Measurements from ENCODE around the gene SV2A.

Gene SV2A

DNA sequence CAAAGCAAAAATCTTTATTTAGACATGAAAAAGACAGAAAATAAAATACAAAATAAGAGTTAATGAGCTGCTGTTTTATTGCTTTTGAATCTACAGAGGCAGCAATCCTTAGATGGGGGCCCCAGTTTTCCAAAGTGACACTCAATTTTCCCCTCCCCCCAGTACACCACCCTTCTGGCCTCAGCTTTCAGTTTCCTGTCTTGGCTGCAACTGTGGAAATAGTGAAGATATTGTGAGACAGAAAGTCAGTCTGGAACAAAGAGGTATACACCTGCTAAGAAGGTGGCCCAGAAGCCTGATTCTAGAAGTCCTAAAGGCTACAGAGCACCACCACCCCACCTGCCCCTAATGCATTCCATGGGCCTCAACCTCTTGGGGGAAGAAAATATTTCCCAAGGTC lies 20.1 kb upstream of the SV2A start:
- Histone ChIP-seq H3K4me1 (peaks cover 23% of the 10 kb centered on the region), H3K9me3 (no peaks in the 10 kb centered on the region), H3K27me3 (ENCODE audit: low read depth) (no peaks in the 10 kb centered on the region), H3K4me3 (no peak overlapping the region), H3K36me3 (replicated peaks) (no peaks in the 10 kb centered on the region)
- DNase-seq (ENCODE audit: low spot score in 2 of 2) = no peak
- in situ Hi-C loops (cut with MboI; ENCODE audit: low sequenced_read_pairs) = no loop called here

- H3K36me3 ChIP-seq (replicated peaks) = no peaks in the 10 kb centered on the region
- peak overlapping the region; percentile 29 for H3K4me3 ChIP-seq
- DNase-seq (ENCODE audit: low spot score in 2 of 2) = no peak
- no peaks in the 10 kb centered on the region for H3K27me3 ChIP-seq (ENCODE audit: low read depth)
- H3K9me3 ChIP-seq = no peaks in the 10 kb centered on the region
- in situ Hi-C loops (cut with MboI; ENCODE audit: low sequenced_read_pairs) = no loop called here
- peaks cover 23% of the 10 kb centered on the region for H3K4me1 ChIP-seq
These were observed 19.5 kb upstream of the SV2A start for GRCh38 chr1:149936992-149937705.

GRCh38 chr1:149936170-149936991 lies 18.7 kb upstream of the SV2A start, which contains the start of gene MTMR11:
Gene MTMR11, minus strand, starts transcription at chr1:149936879. Its CDS starts 232 bp downstream, at chr1:149936647.
- Histone ChIP-seq H3K36me3 (replicated peaks) (no peaks in the 10 kb centered on the region), H3K9me3 (no peaks in the 10 kb centered on the region), H3K4me3 (peak within 1 kb of the TSS; percentile 29), H3K27me3 (ENCODE audit: low read depth) (no peaks in the 10 kb centered on the region), H3K4me1 (peaks cover 23% of the 10 kb centered on the region)
- peak in 1 of 2 experiments; percentile 40 for DNase-seq (ENCODE audit: low spot score in 2 of 2)
- in situ Hi-C loops (cut with MboI; ENCODE audit: low sequenced_read_pairs) = no loop called here

DNA sequence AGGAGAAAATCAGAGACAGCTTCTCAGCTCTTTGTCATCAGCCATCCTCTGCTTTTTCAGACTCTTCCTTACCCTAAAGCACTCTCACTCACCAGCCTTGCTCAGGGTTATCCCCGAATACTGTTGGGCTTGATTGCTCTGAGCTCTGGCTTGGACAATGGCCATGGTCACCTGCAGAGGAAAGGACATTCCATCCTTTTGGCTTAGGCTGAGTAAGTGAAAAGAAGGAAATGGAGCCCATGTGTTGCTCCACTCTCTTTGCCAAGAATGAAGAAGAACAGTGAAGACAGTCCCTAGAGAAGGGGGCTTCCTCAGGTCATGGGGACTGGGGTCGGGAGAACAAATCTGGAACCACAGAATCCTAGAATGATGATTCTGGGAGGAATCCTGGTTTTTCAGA lies 16.7 kb upstream of the SV2A start:
- H3K27me3 ChIP-seq (ENCODE audit: low read depth) = no peaks in the 10 kb centered on the region
- H3K4me3 ChIP-seq = no peak overlapping the region
- DNase-seq (ENCODE audit: low spot score in 2 of 2) = no peak
- no peaks in the 10 kb centered on the region for H3K36me3 ChIP-seq (replicated peaks)
- H3K9me3 ChIP-seq = no peaks in the 10 kb centered on the region
- H3K4me1 ChIP-seq = peaks cover 21% of the 10 kb centered on the region
- in situ Hi-C loops (cut with MboI; ENCODE audit: low sequenced_read_pairs) = no loop called here

- in situ Hi-C loops (cut with MboI; ENCODE audit: low sequenced_read_pairs) = no loop called here
- Histone ChIP-seq H3K4me1 (peaks cover 21% of the 10 kb centered on the region), H3K27me3 (ENCODE audit: low read depth) (no peaks in the 10 kb centered on the region), H3K9me3 (no peaks in the 10 kb centered on the region), H3K4me3 (no peak overlapping the region), H3K36me3 (replicated peaks) (no peaks in the 10 kb centered on the region)
- DNase-seq (ENCODE audit: low spot score in 2 of 2) = no peak
These were observed 15.6 kb upstream of the SV2A start for GRCh38 chr1:149933208-149933607.

DNA sequence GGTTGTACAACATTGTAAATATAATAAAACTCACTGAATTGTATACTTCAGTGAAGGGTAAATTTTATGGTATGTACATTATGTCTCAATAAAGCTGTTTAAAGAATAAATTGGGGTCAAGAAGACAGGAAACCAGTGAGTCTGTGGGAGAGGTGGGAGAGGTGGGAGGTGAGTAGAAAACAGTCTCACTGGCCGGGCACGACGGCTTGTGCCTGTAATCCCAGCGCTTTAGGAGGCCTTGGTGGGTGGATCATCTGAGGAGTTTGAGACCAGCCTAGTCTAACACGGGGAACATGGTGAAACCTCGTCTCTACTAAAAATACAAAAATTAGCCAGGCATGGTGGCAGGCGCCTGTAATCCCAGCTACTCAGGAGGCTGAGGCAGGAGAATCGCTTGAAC lies 14.8 kb upstream of the SV2A start:
- no peaks in the 10 kb centered on the region for H3K27me3 ChIP-seq (ENCODE audit: low read depth)
- no peak overlapping the region for H3K4me3 ChIP-seq
- no peak for DNase-seq (ENCODE audit: low spot score in 2 of 2)
- peaks cover 17% of the 10 kb centered on the region for H3K4me1 ChIP-seq
- no peaks in the 10 kb centered on the region for H3K9me3 ChIP-seq
- H3K36me3 ChIP-seq (replicated peaks) = peaks cover under 1% of the 10 kb centered on the region; the same call in 1 of the 2 replicates
- in situ Hi-C loops (cut with MboI; ENCODE audit: low sequenced_read_pairs) = no loop called here

DNA sequence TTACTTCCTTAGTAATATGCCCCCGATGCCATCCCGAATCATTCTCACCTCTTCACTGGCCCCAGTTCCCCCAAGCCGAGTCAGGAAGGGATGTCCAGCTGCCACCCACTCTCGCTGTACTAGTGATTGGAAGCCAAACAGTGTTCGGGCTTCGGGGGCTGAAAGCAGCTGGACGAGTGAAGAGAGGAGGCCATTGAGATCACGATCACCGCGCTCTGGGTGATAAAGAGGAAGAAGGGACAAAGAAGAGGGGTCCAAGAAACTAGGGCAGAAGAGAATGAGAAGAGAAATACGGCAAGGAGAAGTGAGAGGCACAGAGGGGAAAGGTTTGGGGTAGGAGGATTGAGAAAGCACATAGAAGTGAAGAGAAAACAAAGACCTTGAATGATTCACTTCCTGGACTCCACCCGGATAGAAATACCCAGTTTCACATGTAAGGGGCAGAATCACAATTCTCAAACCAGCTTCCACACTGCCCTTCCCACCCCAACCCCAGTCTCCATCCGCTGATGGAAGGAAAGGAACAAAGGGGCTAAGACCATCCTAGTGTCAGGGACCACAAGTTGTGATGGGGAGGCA lies 13.7 kb upstream of the SV2A start:
- no peak for DNase-seq (ENCODE audit: low spot score in 2 of 2)
- no peaks in the 10 kb centered on the region for H3K27me3 ChIP-seq (ENCODE audit: low read depth)
- peaks cover 10% of the 10 kb centered on the region for H3K36me3 ChIP-seq (replicated peaks)
- in situ Hi-C loops (cut with MboI; ENCODE audit: low sequenced_read_pairs) = no loop called here
- no peak overlapping the region for H3K4me3 ChIP-seq
- H3K4me1 ChIP-seq = peaks cover 9% of the 10 kb centered on the region
- no peaks in the 10 kb centered on the region for H3K9me3 ChIP-seq

GRCh38 chr1:149929856-149930255 lies 12.2 kb upstream of the SV2A start:
- Histone ChIP-seq H3K36me3 (replicated peaks) (peaks cover 24% of the 10 kb centered on the region), H3K9me3 (no peaks in the 10 kb centered on the region), H3K4me3 (no peak overlapping the region), H3K4me1 (peaks cover 9% of the 10 kb centered on the region), H3K27me3 (ENCODE audit: low read depth) (no peaks in the 10 kb centered on the region)
- in situ Hi-C loops (cut with MboI; ENCODE audit: low sequenced_read_pairs) = no loop called here
- DNase-seq (ENCODE audit: low spot score in 2 of 2) = no peak

GRCh38 chr1:149928401-149928724 lies 10.7 kb upstream of the SV2A start:
- peaks cover 39% of the 10 kb centered on the region for H3K36me3 ChIP-seq (replicated peaks)
- no peaks in the 10 kb centered on the region for H3K27me3 ChIP-seq (ENCODE audit: low read depth)
- H3K4me3 ChIP-seq = peak overlapping the region; percentile 93
- no peaks in the 10 kb centered on the region for H3K9me3 ChIP-seq
- in situ Hi-C loops (cut with MboI; ENCODE audit: low sequenced_read_pairs) = no loop called here
- peaks cover 9% of the 10 kb centered on the region for H3K4me1 ChIP-seq
- DNase-seq (ENCODE audit: low spot score in 2 of 2) = no peak

DNA sequence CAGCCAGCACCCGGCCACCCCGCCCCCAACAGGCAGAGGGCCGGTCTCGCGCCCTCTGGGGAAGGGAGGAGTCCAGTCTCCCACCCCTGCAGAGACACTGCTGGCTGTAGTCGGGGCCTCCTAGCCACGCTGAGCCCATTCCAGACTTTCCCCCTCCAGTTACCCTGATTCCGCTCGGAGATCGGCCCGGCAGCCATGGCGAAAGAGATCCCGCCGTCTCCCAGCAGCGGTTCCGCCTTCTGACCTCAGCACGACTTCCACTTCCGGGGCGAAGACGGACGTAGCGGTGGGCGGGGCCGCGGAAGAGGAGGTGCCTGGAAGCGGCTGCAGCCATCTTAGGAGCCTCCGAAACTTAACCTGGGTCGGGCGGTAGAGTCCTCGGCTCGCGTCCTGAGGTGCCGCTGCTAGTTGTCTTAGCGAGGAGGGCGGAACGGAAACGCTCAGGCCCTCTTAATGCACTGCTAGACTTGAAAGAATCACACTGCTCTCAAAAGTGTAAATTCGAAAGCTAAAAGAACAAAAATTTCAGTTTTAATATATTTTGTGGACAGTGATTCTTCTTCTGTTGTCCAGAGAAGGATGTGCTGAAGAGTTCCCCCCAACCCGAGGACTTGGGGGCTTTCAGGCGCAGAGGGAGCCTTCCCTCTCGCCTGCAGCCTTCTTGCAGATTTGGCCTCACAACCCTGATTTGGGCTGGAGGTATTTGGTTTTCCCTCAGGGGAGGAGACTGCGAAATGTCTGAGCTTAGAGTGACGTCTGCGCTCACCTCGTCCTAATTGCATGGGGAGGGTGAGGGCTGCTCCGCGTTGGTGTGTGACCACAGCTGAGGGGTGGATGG lies 10.1 kb upstream of the SV2A start, which contains the start of gene SF3B4:
TSS of gene SF3B4 (minus strand) at position 241 of the 838 bp plus-strand sequence. CDS start at position 197, 44 bp downstream.
- Histone ChIP-seq H3K4me1 (peaks cover 9% of the 10 kb centered on the region), H3K9me3 (no peaks in the 10 kb centered on the region), H3K36me3 (replicated peaks) (peaks cover 45% of the 10 kb centered on the region), H3K4me3 (peak within 1 kb of the TSS; percentile 93), H3K27me3 (ENCODE audit: low read depth) (no peaks in the 10 kb centered on the region)
- peak; percentile 91 to 96 for DNase-seq (ENCODE audit: low spot score in 2 of 2)
- in situ Hi-C loops (cut with MboI; ENCODE audit: low sequenced_read_pairs) = no loop called here

- DNase-seq (ENCODE audit: low spot score in 2 of 2) = no peak
- Histone ChIP-seq H3K27me3 (ENCODE audit: low read depth) (no peaks in the 10 kb centered on the region), H3K9me3 (no peaks in the 10 kb centered on the region), H3K36me3 (replicated peaks) (peaks cover 50% of the 10 kb centered on the region), H3K4me3 (peak overlapping the region; percentile 93), H3K4me1 (peaks cover 9% of the 10 kb centered on the region)
- in situ Hi-C loops (cut with MboI; ENCODE audit: low sequenced_read_pairs) = no loop called here
These were observed 9.5 kb upstream of the SV2A start for GRCh38 chr1:149927056-149927562.

DNA sequence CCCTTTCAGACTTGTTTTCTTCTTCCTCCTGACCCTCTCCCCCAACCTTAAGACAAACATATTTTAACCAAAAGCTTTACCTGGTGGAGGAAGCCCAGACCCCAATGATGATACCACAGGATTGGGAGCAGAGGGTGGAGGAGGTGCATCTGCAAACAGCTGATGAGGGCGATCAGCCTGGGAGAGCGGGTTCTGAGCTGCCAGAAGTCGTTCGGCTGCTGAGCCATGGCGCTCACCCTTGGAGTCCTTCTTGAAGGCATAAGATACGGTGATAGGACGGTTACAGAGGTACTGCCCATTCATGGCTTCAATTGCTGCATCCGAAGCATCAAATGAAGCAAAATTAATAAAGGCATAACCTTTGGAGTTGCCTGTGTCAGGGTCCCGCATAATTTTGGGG lies 8.7 kb upstream of the SV2A start:
- peaks cover 54% of the 10 kb centered on the region for H3K36me3 ChIP-seq (replicated peaks)
- no peaks in the 10 kb centered on the region for H3K27me3 ChIP-seq (ENCODE audit: low read depth)
- H3K9me3 ChIP-seq = no peaks in the 10 kb centered on the region
- in situ Hi-C loops (cut with MboI; ENCODE audit: low sequenced_read_pairs) = no loop called here
- H3K4me3 ChIP-seq = peak overlapping the region; percentile 93; the same call in 1 of the 2 replicates
- DNase-seq (ENCODE audit: low spot score in 2 of 2) = no peak
- peaks cover 9% of the 10 kb centered on the region for H3K4me1 ChIP-seq

- Histone ChIP-seq H3K4me1 (peaks cover 9% of the 10 kb centered on the region), H3K9me3 (no peaks in the 10 kb centered on the region), H3K27me3 (ENCODE audit: low read depth) (no peaks in the 10 kb centered on the region), H3K36me3 (replicated peaks) (peaks cover 54% of the 10 kb centered on the region), H3K4me3 (no peak overlapping the region)
- in situ Hi-C loops (cut with MboI; ENCODE audit: low sequenced_read_pairs) = no loop called here
- DNase-seq (ENCODE audit: low spot score in 2 of 2) = no peak
These were observed 8.1 kb upstream of the SV2A start for GRCh38 chr1:149925751-149926150.

All from HAP-1 (cell line).